ENCODE measurements around the gene CACNA1S.

The CACNA1S gene

GRCh38 chr1:201009962-201010645 lies 102.1 kb downstream of the CACNA1S start:
- no peak for DNase-seq

GRCh38 chr1:201008666-201009360 lies 103.4 kb downstream of the CACNA1S start:
- DNase-seq = no peak

GRCh38 chr1:201007481-201007880 lies 104.7 kb downstream of the CACNA1S start:
- no peak for DNase-seq

GRCh38 chr1:201006450-201006849 lies 105.8 kb downstream of the CACNA1S start:
- no peak for DNase-seq

- no peak for DNase-seq
Measured at GRCh38 chr1:201004732-201005131, 107.5 kb downstream of the CACNA1S start.

GRCh38 chr1:201004154-201004553 lies 108.1 kb downstream of the CACNA1S start:
- DNase-seq = no peak

- DNase-seq = no peak
Measured at GRCh38 chr1:201002510-201002909, 109.7 kb downstream of the CACNA1S start.

GRCh38 chr1:201001962-201002361 lies 110.3 kb downstream of the CACNA1S start:
- DNase-seq = no peak

GRCh38 chr1:201000391-201000790 lies 111.8 kb downstream of the CACNA1S start:
- DNase-seq = no peak

GRCh38 chr1:200999667-201000066 lies 112.6 kb downstream of the CACNA1S start:
- no peak for DNase-seq

- DNase-seq = no peak
Measured at GRCh38 chr1:200998323-200998722, 113.9 kb downstream of the CACNA1S start.

- DNase-seq = no peak
Measured at GRCh38 chr1:200992382-200993048, 119.7 kb downstream of the CACNA1S start.

GRCh38 chr1:200991097-200991614 lies 121.1 kb downstream of the CACNA1S start:
- DNase-seq = no peak

GRCh38 chr1:200990114-200990513 lies 122.1 kb downstream of the CACNA1S start:
- no peak for DNase-seq
